ENCODE results near the gene TEAD1.
A peak's percentile ranks its signal among the peaks of the same experiment; 100 is the strongest.

TEAD1 gene

GRCh38 chr11:12792590-12792989, 118.4 kb downstream of the TEAD1 start:
- Histone ChIP-seq H3K9ac (ENCODE audit: low read depth, low read length, poor library complexity) (no peak overlapping the region), H4K91ac (ENCODE audit: low read depth, low read length, poor library complexity) (no peak overlapping the region), H3K4me2 (ENCODE audit: insufficient read depth, low read length, poor library complexity, severe bottlenecking) (no peak overlapping the region), H3K18ac (ENCODE audit: low read length) (no peak overlapping the region), H3K4ac (ENCODE audit: low read length) (no peak overlapping the region), H2BK12ac (ENCODE audit: low read length) (no peak overlapping the region), H3K4me1 (ENCODE audit: control insufficient read depth in 2 of 2, insufficient read depth in 1 of 2, low read depth in 1 of 2, low read length in 2 of 2) (peaks cover 9 to 11% of the 10 kb centered on the region in 2 donors), H2BK120ac (ENCODE audit: low read depth, low read length) (no peak overlapping the region), H4K8ac (ENCODE audit: low read depth, low read length) (no peak overlapping the region), H3K27ac (replicated peaks; ENCODE audit: low read length) (no peak overlapping the region), H2AFZ (ENCODE audit: low read length) (no peak overlapping the region), H2BK15ac (ENCODE audit: low read length) (no peak overlapping the region), H3K27me3 (ENCODE audit: control insufficient read depth in 3 of 3, insufficient read depth in 3 of 3, low read depth in 1 of 3, low read length in 3 of 3) (no peaks in the 10 kb centered on the region), H3K9me3 (replicated peaks in 1 of 2; ENCODE audit: control insufficient read depth in 2 of 2, insufficient read depth in 1 of 2, low read depth in 1 of 2, low read length in 2 of 2) (no peaks in the 10 kb centered on the region), H2BK5ac (ENCODE audit: low read length) (no peak overlapping the region), H3K79me1 (ENCODE audit: low read depth, low read length) (peaks cover 8% of the 10 kb centered on the region), H3K4me3 (ENCODE audit: low read length in 2 of 2) (no peak overlapping the region), H2AK5ac (ENCODE audit: low read depth, low read length) (no peak overlapping the region), H3K23ac (ENCODE audit: low read depth, low read length, poor library complexity) (no peak overlapping the region), H3K36me3 (replicated peaks in 1 of 2; ENCODE audit: control insufficient read depth in 2 of 2, insufficient read depth in 2 of 2, low read length in 2 of 2) (peaks cover 6 to 42% of the 10 kb centered on the region in 2 donors), H3K14ac (ENCODE audit: low read length) (no peak overlapping the region)
- DNase-seq (ENCODE audit: low spot score) = no peak
- no CpG with 5 or more reads among the region's 2 CpGs for WGBS, 2 donors (ENCODE audit: extremely low coverage in 2 of 2, insufficient read length in 2 of 2, insufficient replicate concordance in 1 of 2)

GRCh38 chr11:12793065-12793464, 118.8 kb downstream of the TEAD1 start:
- Histone ChIP-seq H3K79me1 (ENCODE audit: low read depth, low read length) (peaks cover 8% of the 10 kb centered on the region), H3K9me3 (replicated peaks in 1 of 2; ENCODE audit: control insufficient read depth in 2 of 2, insufficient read depth in 1 of 2, low read depth in 1 of 2, low read length in 2 of 2) (no peaks in the 10 kb centered on the region), H3K27me3 (ENCODE audit: control insufficient read depth in 3 of 3, insufficient read depth in 3 of 3, low read depth in 1 of 3, low read length in 3 of 3) (no peaks in the 10 kb centered on the region), H3K27ac (replicated peaks; ENCODE audit: low read length) (no peak overlapping the region), H2BK12ac (ENCODE audit: low read length) (no peak overlapping the region), H3K9ac (ENCODE audit: low read depth, low read length, poor library complexity) (no peak overlapping the region), H3K14ac (ENCODE audit: low read length) (no peak overlapping the region), H2AK5ac (ENCODE audit: low read depth, low read length) (no peak overlapping the region), H3K4ac (ENCODE audit: low read length) (no peak overlapping the region), H3K23ac (ENCODE audit: low read depth, low read length, poor library complexity) (no peak overlapping the region), H3K4me3 (ENCODE audit: low read length in 2 of 2) (no peak overlapping the region), H2BK5ac (ENCODE audit: low read length) (no peak overlapping the region), H4K8ac (ENCODE audit: low read depth, low read length) (no peak overlapping the region), H3K18ac (ENCODE audit: low read length) (no peak overlapping the region), H2BK120ac (ENCODE audit: low read depth, low read length) (no peak overlapping the region), H4K91ac (ENCODE audit: low read depth, low read length, poor library complexity) (no peak overlapping the region), H3K36me3 (replicated peaks in 1 of 2; ENCODE audit: control insufficient read depth in 2 of 2, insufficient read depth in 2 of 2, low read length in 2 of 2) (peaks cover 6 to 44% of the 10 kb centered on the region in 2 donors), H2AFZ (ENCODE audit: low read length) (no peak overlapping the region), H3K4me2 (ENCODE audit: insufficient read depth, low read length, poor library complexity, severe bottlenecking) (no peak overlapping the region), H2BK15ac (ENCODE audit: low read length) (no peak overlapping the region), H3K4me1 (ENCODE audit: control insufficient read depth in 2 of 2, insufficient read depth in 1 of 2, low read depth in 1 of 2, low read length in 2 of 2) (peaks cover 9 to 12% of the 10 kb centered on the region in 2 donors)
- DNase-seq (ENCODE audit: low spot score) = no peak
- no CpG with 5 or more reads among the region's 2 CpGs for WGBS, 2 donors (ENCODE audit: extremely low coverage in 2 of 2, insufficient read length in 2 of 2, insufficient replicate concordance in 1 of 2)

- H3K27ac ChIP-seq (replicated peaks; ENCODE audit: low read length) = no peak overlapping the region
- no peak overlapping the region for H2BK5ac ChIP-seq (ENCODE audit: low read length)
These were observed 119.3 kb downstream of the TEAD1 start for GRCh38 chr11:12793506-12793905.

GRCh38 chr11:12794576-12795230, 120.5 kb downstream of the TEAD1 start:
- H3K79me1 ChIP-seq (ENCODE audit: low read depth, low read length) = peaks cover 4% of the 10 kb centered on the region
- H3K9ac ChIP-seq (ENCODE audit: low read depth, low read length, poor library complexity) = peak overlapping the region; percentile 15
- WGBS, 2 donors (ENCODE audit: extremely low coverage in 2 of 2, insufficient read length in 2 of 2, insufficient replicate concordance in 1 of 2) = no CpG with 5 or more reads among the region's 7 CpGs
- no peak overlapping the region for H2BK15ac ChIP-seq (ENCODE audit: low read length)
- no peak overlapping the region for H3K4me3 ChIP-seq (ENCODE audit: low read length in 2 of 2)
- DNase-seq (ENCODE audit: low spot score) = no peak
- H2AK5ac ChIP-seq (ENCODE audit: low read depth, low read length) = no peak overlapping the region
- no peak overlapping the region for H3K18ac ChIP-seq (ENCODE audit: low read length)
- H4K91ac ChIP-seq (ENCODE audit: low read depth, low read length, poor library complexity) = no peak overlapping the region
- no peaks in the 10 kb centered on the region for H3K9me3 ChIP-seq (replicated peaks in 1 of 2; ENCODE audit: control insufficient read depth in 2 of 2, insufficient read depth in 1 of 2, low read depth in 1 of 2, low read length in 2 of 2)
- H2BK12ac ChIP-seq (ENCODE audit: low read length) = no peak overlapping the region
- no peak overlapping the region for H3K4ac ChIP-seq (ENCODE audit: low read length)
- H3K4me1 ChIP-seq (ENCODE audit: control insufficient read depth in 2 of 2, insufficient read depth in 1 of 2, low read depth in 1 of 2, low read length in 2 of 2) = peaks cover 9 to 15% of the 10 kb centered on the region in 2 donors
- H3K27me3 ChIP-seq (ENCODE audit: control insufficient read depth in 3 of 3, insufficient read depth in 3 of 3, low read depth in 1 of 3, low read length in 3 of 3) = no peaks in the 10 kb centered on the region
- peaks cover 5 to 48% of the 10 kb centered on the region in 2 donors for H3K36me3 ChIP-seq (replicated peaks in 1 of 2; ENCODE audit: control insufficient read depth in 2 of 2, insufficient read depth in 2 of 2, low read length in 2 of 2)
- no peak overlapping the region for H2BK120ac ChIP-seq (ENCODE audit: low read depth, low read length)
- H3K14ac ChIP-seq (ENCODE audit: low read length) = no peak overlapping the region
- H2BK5ac ChIP-seq (ENCODE audit: low read length) = no peak overlapping the region
- no peak overlapping the region for H3K27ac ChIP-seq (replicated peaks; ENCODE audit: low read length)
- no peak overlapping the region for H4K8ac ChIP-seq (ENCODE audit: low read depth, low read length)
- H3K23ac ChIP-seq (ENCODE audit: low read depth, low read length, poor library complexity) = no peak overlapping the region
- no peak overlapping the region for H3K4me2 ChIP-seq (ENCODE audit: insufficient read depth, low read length, poor library complexity, severe bottlenecking)
- H2AFZ ChIP-seq (ENCODE audit: low read length) = no peak overlapping the region

More at GRCh38 chr11:12793506-12793905, 119.3 kb downstream of the TEAD1 start:
- Histone ChIP-seq H4K8ac (ENCODE audit: low read depth, low read length) (no peak overlapping the region), H3K4ac (ENCODE audit: low read length) (no peak overlapping the region), H2BK12ac (ENCODE audit: low read length) (no peak overlapping the region), H3K9ac (ENCODE audit: low read depth, low read length, poor library complexity) (no peak overlapping the region), H3K4me3 (ENCODE audit: low read length in 2 of 2) (no peak overlapping the region), H2AK5ac (ENCODE audit: low read depth, low read length) (no peak overlapping the region), H3K27me3 (ENCODE audit: control insufficient read depth in 3 of 3, insufficient read depth in 3 of 3, low read depth in 1 of 3, low read length in 3 of 3) (no peaks in the 10 kb centered on the region), H3K36me3 (replicated peaks in 1 of 2; ENCODE audit: control insufficient read depth in 2 of 2, insufficient read depth in 2 of 2, low read length in 2 of 2) (peaks cover 6 to 48% of the 10 kb centered on the region in 2 donors), H3K4me1 (ENCODE audit: control insufficient read depth in 2 of 2, insufficient read depth in 1 of 2, low read depth in 1 of 2, low read length in 2 of 2) (peaks cover 9 to 12% of the 10 kb centered on the region in 2 donors), H3K18ac (ENCODE audit: low read length) (no peak overlapping the region), H2BK120ac (ENCODE audit: low read depth, low read length) (no peak overlapping the region), H3K4me2 (ENCODE audit: insufficient read depth, low read length, poor library complexity, severe bottlenecking) (no peak overlapping the region), H3K14ac (ENCODE audit: low read length) (no peak overlapping the region), H2AFZ (ENCODE audit: low read length) (no peak overlapping the region), H3K9me3 (replicated peaks in 1 of 2; ENCODE audit: control insufficient read depth in 2 of 2, insufficient read depth in 1 of 2, low read depth in 1 of 2, low read length in 2 of 2) (no peaks in the 10 kb centered on the region), H4K91ac (ENCODE audit: low read depth, low read length, poor library complexity) (no peak overlapping the region), H3K23ac (ENCODE audit: low read depth, low read length, poor library complexity) (no peak overlapping the region), H2BK15ac (ENCODE audit: low read length) (no peak overlapping the region), H3K79me1 (ENCODE audit: low read depth, low read length) (peaks cover 8% of the 10 kb centered on the region)
- DNase-seq (ENCODE audit: low spot score) = no peak
- no CpG with 5 or more reads among the region's 2 CpGs for WGBS, 2 donors (ENCODE audit: extremely low coverage in 2 of 2, insufficient read length in 2 of 2, insufficient replicate concordance in 1 of 2)

Measured in neuronal stem cell (in vitro differentiated cells).